Dedifferentiated amniotic fluid mesenchymal stem cell (primary cell): ENCODE data around the gene UGT1A10.

Experiments used
- DNase-seq: peaks from one replicate; pipeline ENCODE4 v3.0.0-alpha.2; 2016; ENCODE audit errors: extremely low spot score

Gene UGT1A10

GRCh38 chr2:233822101-233822771 lies 186.0 kb downstream of the UGT1A10 start:
- no peak for DNase-seq
